K562 (cell line): ENCODE measurements around the gene PACRG. TPM values are rescaled to one million over a fixed set of nuclear protein-coding genes. Genes with fewer than 3 reads are reported as not detected.

ENCODE experiments used
- ATAC-seq: fragments of 200-7000 bp; cut with Tn5 transposase; 3 replicates; pipeline ENCODE4 v1.9.1; 2020; ENCODE audit warnings: moderate library complexity
- BruUV-seq: library from RNA; stranded (reverse); fragments of 400-500 nt; replicated peaks from 2 replicates; lab custom pipeline; 2021; lab: Mats Ljungman, UMichigan
- CTCF ChIA-PET: fragments of 300-600 bp; formaldehyde crosslinking; extraction: SDS; loops from one replicate; lab custom pipeline; 2021; ENCODE audit warnings: low intra/inter-chr PET ratio; lab: Yijun Ruan, JAX
- POLR2A ChIA-PET: fragments of 300-600, 350-650 bp; sonication (Branson Sonifier 250); formaldehyde crosslinking; extraction: SDS; loops from one replicate; lab custom pipeline; 2021; ENCODE audit warnings: antibody characterized with exemption, inconsistent platforms; lab: Yijun Ruan, JAX
- DNase-seq, 4 experiments: peaks; one replicate each; pipeline versions ENCODE4 v3.0.0 to v3.0.0-alpha.2; 2011 to 2018; ENCODE audit warnings: low spot score in 3 of 4, mixed read lengths in 3 of 4; ENCODE audit errors: extremely low read depth in 1 of 4
- FAIRE-seq: peaks from 2 replicates; lab custom pipeline; 2011; peaks lifted over from hg19 to GRCh38; lab: Jason Lieb, UNC
- H2AFZ ChIP-seq: 2 replicates; pipeline ENCODE4 v1.6.0; 2011; ENCODE audit warnings: low read depth, low read length, control low read depth, inconsistent platforms
- H3K27ac ChIP-seq: fragments of 200-600 bp; 3 replicates; pipeline ENCODE4 v1.8.0; 2011; ENCODE audit warnings: low read depth, mild to moderate bottlenecking, control low read depth, inconsistent platforms, low read length, moderate library complexity, mixed read lengths; ENCODE audit errors: extremely low read depth
- H3K27me3 ChIP-seq, 2 experiments: fragments of 300-600 bp in 1 of 2; 2 replicates in 1 of 2; 3 replicates in 1 of 2; pipeline versions ENCODE4 v1.6.0 to v1.8.0; 2011; ENCODE audit warnings: inconsistent platforms in 2 of 2, low read length in 2 of 2, mild to moderate bottlenecking in 1 of 2, mixed read lengths in 1 of 2, moderate library complexity in 1 of 2; ENCODE audit not compliant: control insufficient read depth in 2 of 2, insufficient read depth in 2 of 2
- H3K36me3 ChIP-seq: fragments of 300-600 bp; 3 replicates; pipeline ENCODE4 v1.8.0; 2011; ENCODE audit warnings: mild to moderate bottlenecking, low read length, inconsistent platforms; ENCODE audit not compliant: control insufficient read depth, insufficient read depth
- H3K4me1 ChIP-seq, 2 experiments: fragments of 200-600 bp in 1 of 2; replicated peaks in 1 of 2; 2 replicates in 1 of 2; 3 replicates in 1 of 2; pipeline versions ENCODE4 v1.5.1 to v1.8.0; 2011; ENCODE audit warnings: inconsistent platforms in 2 of 2, low read length in 2 of 2, mild to moderate bottlenecking in 1 of 2, mixed read lengths in 1 of 2, moderate library complexity in 1 of 2; ENCODE audit not compliant: control insufficient read depth in 2 of 2, insufficient read depth in 2 of 2
- H3K4me2 ChIP-seq: 2 replicates; pipeline ENCODE4 v1.6.1; 2011; ENCODE audit warnings: low read length, control low read depth, inconsistent platforms, mixed read lengths; ENCODE audit not compliant: insufficient read depth
- H3K4me3 ChIP-seq: fragments of 200-600 bp; sonication (generic), shearing (Covaris generic); 2 replicates; pipeline ENCODE4 v1.5.1; 2016; ENCODE audit warnings: control low read depth, inconsistent platforms
- H3K79me2 ChIP-seq: fragments of 200-600 bp; 3 replicates; pipeline ENCODE4 v1.8.0; 2011; ENCODE audit warnings: low read length, inconsistent platforms; ENCODE audit not compliant: control insufficient read depth, insufficient read depth
- H3K9ac ChIP-seq, 2 experiments: 2 replicates each; pipeline versions ENCODE4 v1.6.0 to v1.6.1; 2011; ENCODE audit warnings: low read depth in 2 of 2, low read length in 2 of 2, control low read depth in 1 of 2, inconsistent platforms in 1 of 2, mild to moderate bottlenecking in 1 of 2, mixed read lengths in 1 of 2; ENCODE audit not compliant: insufficient read depth in 1 of 2
- H3K9me1 ChIP-seq: one replicate; pipeline ENCODE4 v1.6.0; 2011; ENCODE audit warnings: inconsistent platforms, mild to moderate bottlenecking, low read length, moderate library complexity; ENCODE audit not compliant: control insufficient read depth, insufficient read depth
- H3K9me3 ChIP-seq: replicated peaks from 2 replicates; pipeline ENCODE4 v1.5.1; 2011; ENCODE audit warnings: low read depth, low read length, inconsistent platforms; ENCODE audit not compliant: control insufficient read depth, insufficient read depth
- H4K20me1 ChIP-seq: replicated peaks from 2 replicates; pipeline ENCODE4 v1.6.1; 2011; ENCODE audit warnings: low read length, inconsistent platforms, mixed read lengths; ENCODE audit not compliant: control insufficient read depth, insufficient read depth
- BCL6 ChIP-seq: fragments of 250-450 bp; sonication (Bioruptor Pico); IDR thresholded peaks from 2 replicates; pipeline ENCODE4 v1.4.0; 2020
- BRF1 ChIP-seq: IDR thresholded peaks from 3 replicates; pipeline ENCODE4 v1.6.1; 2011; ENCODE audit warnings: borderline replicate concordance, mild to moderate bottlenecking; ENCODE audit not compliant: insufficient read length; ENCODE audit errors: extremely low read depth
- CBX2 ChIP-seq: fragments of 200-600 bp; sonication (generic); IDR thresholded peaks from one replicate; pipeline ENCODE4 v1.6.1; 2012; ENCODE audit warnings: mild to moderate bottlenecking, low read length, inconsistent platforms; ENCODE audit not compliant: insufficient read depth, poor library complexity, severe bottlenecking
- E2F1 ChIP-seq: sonication (generic); formaldehyde crosslinking; IDR thresholded peaks from 2 replicates; pipeline ENCODE4 v1.8.1; 2023; ENCODE audit warnings: mild to moderate bottlenecking, missing genetic modification reagents, moderate library complexity
- ELK3 ChIP-seq: fragments of 450-650 bp; formaldehyde crosslinking; IDR thresholded peaks from 2 replicates; pipeline ENCODE4 v1.4.0; 2020; ENCODE audit warnings: mild to moderate bottlenecking
- GABPA ChIP-seq: fragments of 200-800 bp; sonication (Bioruptor generic); conservative IDR thresholded peaks from 2 replicates; pipeline ENCODE4 v1.6.1; 2016; ENCODE audit warnings: low read depth, missing genetic modification characterization, missing compliant biosample characterization
- KDM4B ChIP-seq, 2 experiments: fragments of 450-650 bp in 1 of 2; sonication (generic) in 1 of 2; IDR thresholded peaks; 2 replicates each; pipeline ENCODE4 v1.6.1; 2016 to 2017; ENCODE audit warnings: borderline replicate concordance in 2 of 2, antibody characterized with exemption in 1 of 2, low read depth in 1 of 2, mild to moderate bottlenecking in 1 of 2
- MIER1 ChIP-seq: fragments of 450-650 bp; IDR thresholded peaks from 2 replicates; pipeline ENCODE4 v1.6.1; 2016; ENCODE audit warnings: antibody characterized with exemption, mild to moderate bottlenecking, low read depth
- PHTF2 ChIP-seq: fragments of 250-450 bp; sonication (Bioruptor Pico); IDR thresholded peaks from 2 replicates; pipeline ENCODE4 v1.5.0; 2021; ENCODE audit warnings: mild to moderate bottlenecking
- RBM14 ChIP-seq: fragments of 200-400 bp; formaldehyde crosslinking; IDR thresholded peaks from 2 replicates; pipeline ENCODE4 v1.6.1; 2018; ENCODE audit warnings: low read depth, mild to moderate bottlenecking, low read length, moderate library complexity, borderline replicate concordance; ENCODE audit not compliant: insufficient read depth
- TAF15 ChIP-seq: fragments of 200-400 bp; formaldehyde crosslinking; IDR thresholded peaks from 2 replicates; pipeline ENCODE4 v1.6.1; 2017; ENCODE audit warnings: mild to moderate bottlenecking, low read depth, low read length, moderate library complexity
- TBL1XR1 ChIP-seq, 2 experiments: IDR thresholded peaks; 2 replicates each; pipeline ENCODE4 v1.6.1; 2012; ENCODE audit warnings: improper control_type of control experiment in 2 of 2, low read length in 2 of 2, mild to moderate bottlenecking in 1 of 2
- ZNF212 ChIP-seq: fragments of 450-650 bp; formaldehyde crosslinking; IDR thresholded peaks from 2 replicates; pipeline ENCODE4 v1.4.0; 2020; ENCODE audit warnings: mild to moderate bottlenecking
- ZNF41 ChIP-seq: fragments of 250-450 bp; sonication (Bioruptor Pico); conservative IDR thresholded peaks from 2 replicates; pipeline ENCODE4 v1.4.0; 2020; ENCODE audit warnings: mild to moderate bottlenecking
- ZNF586 ChIP-seq: fragments of 450-650 bp; formaldehyde crosslinking; conservative IDR thresholded peaks from 2 replicates; pipeline ENCODE4 v1.4.0; 2020; ENCODE audit warnings: mild to moderate bottlenecking, moderate library complexity
- ZNF639 ChIP-seq, 2 experiments: fragments of 200-800 bp in 1 of 2; sonication (Bioruptor generic) in 1 of 2; sonication (generic) in 1 of 2; formaldehyde crosslinking in 1 of 2; IDR thresholded peaks in 1 of 2; conservative IDR thresholded peaks in 1 of 2; 2 replicates each; pipeline versions ENCODE4 v1.5.0 to v1.6.1; 2016 to 2020; ENCODE audit warnings: missing compliant biosample characterization in 1 of 2, missing genetic modification characterization in 1 of 2, missing genetic modification reagents in 1 of 2
- WGBS: fragments of 100-300 bp; shearing (Covaris generic); methylation state at CpG from one replicate; pipeline ENCODE4 v1.1.6; 2016; ENCODE audit warnings: low coverage, mixed read lengths; ENCODE audit not compliant: insufficient coverage; ENCODE audit errors: missing lambda C conversion rate; 5-methylcytosine and 5-hydroxymethylcytosine counted together
- in situ Hi-C: fragments of 300-500 bp; cut with MboI; formaldehyde crosslinking; loops from 4 replicates; pipeline ENCODE4 v1.15.0; 2018; ENCODE audit warnings: inconsistent platforms, mixed read lengths
- intact Hi-C: fragments of 100-400 bp; cut with micrococcal nuclease; formaldehyde crosslinking; loops from 2 replicates; pipeline ENCODE4 v1.14.2; 2022
- polyA plus RNA-seq, 8 experiments: library from polyadenylated mRNA; depleted of rRNA in 4 of 8; stranded (reverse) in 5 of 8; unstranded in 3 of 8; fragments of >200 nt; fragmentation: Nextera tagmentation in 2 of 8; fragmentation: Illumina TruSeq in 1 of 8; extraction: Ambion mirVana in 2 of 8; extraction: Trizol in 1 of 8; gene quantifications; 2 replicates each; pipeline versions ENCODE4 v1.2.1 to v1.2.3, GENCODE V29; 2011 to 2014; ENCODE audit warnings: inconsistent platforms in 1 of 8, missing spikeins in 1 of 8
- total RNA-seq, 7 experiments: library from RNA; depleted of rRNA in 6 of 7; stranded (reverse); fragments of >200 nt in 6 of 7; fragmentation: Illumina TruSeq in 2 of 7; extraction: Trizol in 2 of 7; gene quantifications; 2 replicates each; pipeline versions ENCODE4 v1.2.1 to v1.2.3, GENCODE V29; 2011 to 2021; ENCODE audit warnings: low replicate concordance in 1 of 7

The PACRG gene
- total and polyA plus RNA-seq, 9 of the 15 experiments (the other 6 are each of a cell fraction or from before 2014, with no cell fraction given), result 0.04 TPM; not detected in 8

- BruUV-seq, result no TSS peak
- Histone ChIP-seq H3K79me2 (no peaks in the 10 kb centered on the region), H3K4me1 (0 out of 5 replicates have a peak, but pooled peaks cover 0 to 4% of the 10 kb centered on the region in 2 experiments), H3K4me3 (no peak overlapping the region), H2AFZ (no peak overlapping the region), H3K9me3 (no peaks in the 10 kb centered on the region), H3K36me3 (no peaks in the 10 kb centered on the region), H4K20me1 (no peaks in the 10 kb centered on the region), H3K4me2 (no peak overlapping the region), H3K9ac (no peak overlapping the region), H3K9me1 (no peaks in the 10 kb centered on the region), H3K27me3 (peaks cover 23 to 45% of the 10 kb centered on the region in 2 experiments; a peak in 4 of 5 replicates), H3K27ac (no peak overlapping the region)
- intact Hi-C loops (no loop called here), in situ Hi-C loops (no loop called here)
- ChIA-PET POLR2A (no interaction called here), CTCF (no interaction called here)
- DNase-seq, result no peak
- no peak for FAIRE-seq
- ATAC-seq, result no peak
- 0% methylated on average over 2 of the region's 2 CpGs for WGBS
- no peak for TF ChIP-seq TBL1XR1 (IDR thresholded peaks at IDR 0.05; ENCODE audit: low read length in 2 of 2)
- TF ChIP-seq TAF15, result no peak
- TF ChIP-seq ZNF212, result no peak
- TF ChIP-seq E2F1 (CRISPR knock-in tag), result no peak
- TF ChIP-seq BRF1, result no peak
- no peak for TF ChIP-seq MIER1
- no peak for TF ChIP-seq GABPA (tag)
- no peak for TF ChIP-seq ZNF639 (CRISPR knock-in tag; conservative IDR thresholded peaks at IDR 0.05 in 1 of 2, IDR thresholded peaks at IDR 0.05 in 1 of 2)
- TF ChIP-seq RBM14, result no peak
- TF ChIP-seq ELK3 (CRISPR knock-in tag), result no peak
- no peak for TF ChIP-seq KDM4B (IDR thresholded peaks at IDR 0.05; ENCODE audit: borderline replicate concordance in 2 of 2, low read depth in 1 of 2)
- TF ChIP-seq BCL6 (CRISPR knock-in tag), result no peak
- TF ChIP-seq ZNF586, result no peak
- no peak for TF ChIP-seq CBX2
- no peak for TF ChIP-seq PHTF2 (CRISPR knock-in tag)
- no peak for TF ChIP-seq ZNF41 (CRISPR knock-in tag)
Observed at GRCh38 chr6:163255265-163255664, 527.5 kb downstream of the PACRG start.
